Measurements from ENCODE around the gene PIGW. TPM values are rescaled to one million over a fixed set of nuclear protein-coding genes. Genes with fewer than 3 reads are reported as not detected.
A peak's percentile ranks its signal among the peaks of the same experiment; 100 is the strongest.

Gene PIGW
- total and polyA plus RNA-seq, 2 experiments from 2014 or later, result 5.5 to 15.8 TPM

GRCh38 chr17:36547776-36548175, 13.0 kb downstream of the PIGW start:
- Mint-ChIP-seq H3K4me3 (peak overlapping the region; percentile 95), H3K36me3 (ENCODE audit: low read depth) (peaks cover 6% of the 10 kb centered on the region), H3K9me3 (no peaks in the 10 kb centered on the region), H3K27ac (peak overlapping the region; percentile 76; the same call in 1 of the 2 replicates), H3K4me1 (peaks cover 16% of the 10 kb centered on the region; the same call in 2 of the 3 replicates), H3K27me3 (ENCODE audit: insufficient read depth, low read depth, poor library complexity) (peaks cover 10% of the 10 kb centered on the region)
- Histone ChIP-seq H3K27ac (ENCODE audit: low read depth) (no peak overlapping the region), H3K4me1 (ENCODE audit: insufficient read depth) (peaks cover 24% of the 10 kb centered on the region), H3K27me3 (ENCODE audit: insufficient read depth) (no peaks in the 10 kb centered on the region), H3F3A (replicated peaks; ENCODE audit: low read depth) (peaks cover 9% of the 10 kb centered on the region), H3K36me3 (ENCODE audit: insufficient read depth) (no peaks in the 10 kb centered on the region), H3K4me3 (peak overlapping the region; percentile 84), H4K20me1 (replicated peaks; ENCODE audit: insufficient read depth) (peaks cover 17% of the 10 kb centered on the region), H3K79me2 (replicated peaks; ENCODE audit: insufficient read depth) (peaks cover 82% of the 10 kb centered on the region), H2AFZ (no peak overlapping the region), H3K4me2 (peak overlapping the region; percentile 91; the same call in 1 of the 2 replicates), H3K9me2 (ENCODE audit: insufficient read depth) (no peaks in the 10 kb centered on the region)
- TF ChIP-seq NANOG (IDR thresholded peaks at IDR 0.05; ENCODE audit: borderline replicate concordance) (no peak), EZH2 (IDR thresholded peaks at IDR 0.05; ENCODE audit: low read depth, unreplicated experiment) (no peak), POLR2AphosphoS5 (IDR thresholded peaks at IDR 0.05; ENCODE audit: low read depth) (no peak), REST (IDR thresholded peaks at IDR 0.05; ENCODE audit: unreplicated experiment) (no peak), ZNF331 (CRISPR knock-in tag; IDR thresholded peaks at IDR 0.05; ENCODE audit: low read depth) (no peak), CREB1 (CRISPR knock-in tag; IDR thresholded peaks at IDR 0.05; ENCODE audit: low read depth) (no peak), ZNF114 (CRISPR knock-in tag; IDR thresholded peaks at IDR 0.05) (no peak), JUNB (IDR thresholded peaks at IDR 0.05; ENCODE audit: unreplicated experiment) (no peak), ETS1 (IDR thresholded peaks at IDR 0.05) (no peak), EZH2phosphoT487 (IDR thresholded peaks at IDR 0.05; ENCODE audit: unreplicated experiment) (no peak), STAT1 (IDR thresholded peaks at IDR 0.05; ENCODE audit: unreplicated experiment) (no peak)
- TF ChIP-seq, protein P1, sequence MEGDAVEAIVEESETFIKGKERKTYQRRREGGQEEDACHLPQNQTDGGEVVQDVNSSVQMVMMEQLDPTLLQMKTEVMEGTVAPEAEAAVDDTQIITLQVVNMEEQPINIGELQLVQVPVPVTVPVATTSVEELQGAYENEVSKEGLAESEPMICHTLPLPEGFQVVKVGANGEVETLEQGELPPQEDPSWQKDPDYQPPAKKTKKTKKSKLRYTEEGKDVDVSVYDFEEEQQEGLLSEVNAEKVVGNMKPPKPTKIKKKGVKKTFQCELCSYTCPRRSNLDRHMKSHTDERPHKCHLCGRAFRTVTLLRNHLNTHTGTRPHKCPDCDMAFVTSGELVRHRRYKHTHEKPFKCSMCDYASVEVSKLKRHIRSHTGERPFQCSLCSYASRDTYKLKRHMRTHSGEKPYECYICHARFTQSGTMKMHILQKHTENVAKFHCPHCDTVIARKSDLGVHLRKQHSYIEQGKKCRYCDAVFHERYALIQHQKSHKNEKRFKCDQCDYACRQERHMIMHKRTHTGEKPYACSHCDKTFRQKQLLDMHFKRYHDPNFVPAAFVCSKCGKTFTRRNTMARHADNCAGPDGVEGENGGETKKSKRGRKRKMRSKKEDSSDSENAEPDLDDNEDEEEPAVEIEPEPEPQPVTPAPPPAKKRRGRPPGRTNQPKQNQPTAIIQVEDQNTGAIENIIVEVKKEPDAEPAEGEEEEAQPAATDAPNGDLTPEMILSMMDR (conservative IDR thresholded peaks at IDR 0.05; ENCODE audit: low read depth in 2 of 2), result no peak
- TF ChIP-seq, protein P2, sequence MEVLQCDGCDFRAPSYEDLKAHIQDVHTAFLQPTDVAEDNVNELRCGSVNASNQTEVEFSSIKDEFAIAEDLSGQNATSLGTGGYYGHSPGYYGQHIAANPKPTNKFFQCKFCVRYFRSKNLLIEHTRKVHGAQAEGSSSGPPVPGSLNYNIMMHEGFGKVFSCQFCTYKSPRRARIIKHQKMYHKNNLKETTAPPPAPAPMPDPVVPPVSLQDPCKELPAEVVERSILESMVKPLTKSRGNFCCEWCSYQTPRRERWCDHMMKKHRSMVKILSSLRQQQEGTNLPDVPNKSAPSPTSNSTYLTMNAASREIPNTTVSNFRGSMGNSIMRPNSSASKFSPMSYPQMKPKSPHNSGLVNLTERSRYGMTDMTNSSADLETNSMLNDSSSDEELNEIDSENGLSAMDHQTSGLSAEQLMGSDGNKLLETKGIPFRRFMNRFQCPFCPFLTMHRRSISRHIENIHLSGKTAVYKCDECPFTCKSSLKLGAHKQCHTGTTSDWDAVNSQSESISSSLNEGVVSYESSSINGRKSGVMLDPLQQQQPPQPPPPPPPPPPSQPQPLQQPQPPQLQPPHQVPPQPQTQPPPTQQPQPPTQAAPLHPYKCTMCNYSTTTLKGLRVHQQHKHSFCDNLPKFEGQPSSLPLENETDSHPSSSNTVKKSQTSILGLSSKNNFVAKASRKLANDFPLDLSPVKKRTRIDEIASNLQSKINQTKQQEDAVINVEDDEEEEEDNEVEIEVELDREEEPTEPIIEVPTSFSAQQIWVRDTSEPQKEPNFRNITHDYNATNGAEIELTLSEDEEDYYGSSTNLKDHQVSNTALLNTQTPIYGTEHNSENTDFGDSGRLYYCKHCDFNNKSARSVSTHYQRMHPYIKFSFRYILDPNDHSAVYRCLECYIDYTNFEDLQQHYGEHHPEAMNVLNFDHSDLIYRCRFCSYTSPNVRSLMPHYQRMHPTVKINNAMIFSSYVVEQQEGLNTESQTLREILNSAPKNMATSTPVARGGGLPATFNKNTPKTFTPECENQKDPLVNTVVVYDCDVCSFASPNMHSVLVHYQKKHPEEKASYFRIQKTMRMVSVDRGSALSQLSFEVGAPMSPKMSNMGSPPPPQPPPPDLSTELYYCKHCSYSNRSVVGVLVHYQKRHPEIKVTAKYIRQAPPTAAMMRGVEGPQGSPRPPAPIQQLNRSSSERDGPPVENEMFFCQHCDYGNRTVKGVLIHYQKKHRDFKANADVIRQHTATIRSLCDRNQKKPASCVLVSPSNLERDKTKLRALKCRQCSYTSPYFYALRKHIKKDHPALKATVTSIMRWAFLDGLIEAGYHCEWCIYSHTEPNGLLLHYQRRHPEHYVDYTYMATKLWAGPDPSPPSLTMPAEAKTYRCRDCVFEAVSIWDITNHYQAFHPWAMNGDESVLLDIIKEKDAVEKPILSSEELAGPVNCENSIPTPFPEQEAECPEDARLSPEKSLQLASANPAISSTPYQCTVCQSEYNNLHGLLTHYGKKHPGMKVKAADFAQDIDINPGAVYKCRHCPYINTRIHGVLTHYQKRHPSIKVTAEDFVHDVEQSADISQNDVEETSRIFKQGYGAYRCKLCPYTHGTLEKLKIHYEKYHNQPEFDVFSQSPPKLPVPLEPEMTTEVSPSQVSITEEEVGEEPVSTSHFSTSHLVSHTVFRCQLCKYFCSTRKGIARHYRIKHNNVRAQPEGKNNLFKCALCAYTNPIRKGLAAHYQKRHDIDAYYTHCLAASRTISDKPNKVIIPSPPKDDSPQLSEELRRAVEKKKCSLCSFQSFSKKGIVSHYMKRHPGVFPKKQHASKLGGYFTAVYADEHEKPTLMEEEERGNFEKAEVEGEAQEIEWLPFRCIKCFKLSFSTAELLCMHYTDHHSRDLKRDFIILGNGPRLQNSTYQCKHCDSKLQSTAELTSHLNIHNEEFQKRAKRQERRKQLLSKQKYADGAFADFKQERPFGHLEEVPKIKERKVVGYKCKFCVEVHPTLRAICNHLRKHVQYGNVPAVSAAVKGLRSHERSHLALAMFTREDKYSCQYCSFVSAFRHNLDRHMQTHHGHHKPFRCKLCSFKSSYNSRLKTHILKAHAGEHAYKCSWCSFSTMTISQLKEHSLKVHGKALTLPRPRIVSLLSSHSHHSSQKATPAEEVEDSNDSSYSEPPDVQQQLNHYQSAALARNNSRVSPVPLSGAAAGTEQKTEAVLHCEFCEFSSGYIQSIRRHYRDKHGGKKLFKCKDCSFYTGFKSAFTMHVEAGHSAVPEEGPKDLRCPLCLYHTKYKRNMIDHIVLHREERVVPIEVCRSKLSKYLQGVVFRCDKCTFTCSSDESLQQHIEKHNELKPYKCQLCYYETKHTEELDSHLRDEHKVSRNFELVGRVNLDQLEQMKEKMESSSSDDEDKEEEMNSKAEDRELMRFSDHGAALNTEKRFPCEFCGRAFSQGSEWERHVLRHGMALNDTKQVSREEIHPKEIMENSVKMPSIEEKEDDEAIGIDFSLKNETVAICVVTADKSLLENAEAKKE (CRISPR knock-in tag; IDR thresholded peaks at IDR 0.05), result no peak
- no peak for DNase-seq (ENCODE audit: low spot score)
- no peak for ATAC-seq
